RKO (cell line): Measurements from ENCODE around the gene FBXL17.
A peak's percentile ranks its signal among the peaks of the same experiment; 100 is the strongest.

Experiments
- DNase-seq: peaks from one replicate; pipeline ENCODE4 v3.0.0-alpha.2; 2016; ENCODE audit warnings: low spot score

Gene FBXL17

GRCh38 chr5:108090946-108091345 lies 291.0 kb downstream of the FBXL17 start:
- DNase-seq = no peak

DNA sequence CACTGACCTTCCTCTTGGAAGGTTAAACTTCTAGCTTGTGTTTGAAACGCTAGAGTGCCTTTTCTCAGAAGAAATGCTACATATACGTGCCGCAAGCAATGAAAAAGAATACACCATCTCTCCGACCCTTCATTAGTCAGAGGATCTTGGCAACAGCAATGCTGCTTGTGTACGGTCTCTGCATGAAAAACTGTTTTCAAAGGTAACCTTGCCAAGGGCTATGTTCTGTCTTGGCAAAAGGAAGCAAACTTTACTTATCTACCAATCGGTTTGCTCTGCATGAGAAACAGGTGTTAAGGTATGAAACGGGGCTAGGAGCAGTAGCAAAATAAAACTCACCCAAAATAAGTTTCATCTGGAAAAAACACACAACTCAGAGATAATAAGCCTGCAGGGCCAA lies 297.8 kb downstream of the FBXL17 start:
- DNase-seq = no peak

DNA sequence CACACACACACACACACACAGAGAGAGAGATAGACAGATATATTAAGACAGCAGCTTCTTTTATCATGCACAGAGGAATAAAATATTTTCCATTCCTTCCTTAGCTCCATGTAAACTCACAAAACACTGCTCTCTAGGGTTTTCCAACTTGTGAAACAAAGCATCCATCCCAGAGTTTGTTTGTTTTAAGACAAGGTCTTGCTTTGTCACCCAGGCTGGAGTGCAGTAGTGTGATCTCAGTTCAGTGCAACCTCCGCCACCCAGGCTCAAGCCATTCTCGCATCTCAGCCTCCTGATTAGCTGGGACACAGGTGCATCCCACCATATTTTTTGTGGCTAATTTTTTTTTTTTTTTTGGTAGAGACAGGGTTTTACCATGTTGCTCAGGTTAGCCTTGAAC lies 298.7 kb downstream of the FBXL17 start:
- DNase-seq = no peak

GRCh38 chr5:108081707-108082106 lies 300.2 kb downstream of the FBXL17 start:
- no peak for DNase-seq

DNA sequence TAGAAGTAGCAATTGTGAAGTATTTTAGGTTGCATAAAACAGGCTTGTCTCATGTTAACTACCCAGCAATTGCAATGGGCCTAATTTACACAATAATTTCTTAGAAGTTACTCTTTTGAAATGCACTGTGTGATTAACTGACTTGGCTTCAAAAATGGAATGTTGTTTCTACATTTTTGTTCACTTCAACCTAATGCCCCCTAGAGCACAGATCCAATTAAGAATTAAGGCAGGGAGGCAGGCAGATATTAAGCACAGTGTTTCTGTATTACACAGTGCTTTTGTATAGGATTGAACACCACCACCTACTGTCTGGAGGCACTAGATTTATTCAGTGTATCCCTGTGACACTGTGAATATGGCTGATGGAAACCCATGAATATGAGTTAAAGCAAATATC lies 302.1 kb downstream of the FBXL17 start:
- DNase-seq = peak; percentile 15

DNA sequence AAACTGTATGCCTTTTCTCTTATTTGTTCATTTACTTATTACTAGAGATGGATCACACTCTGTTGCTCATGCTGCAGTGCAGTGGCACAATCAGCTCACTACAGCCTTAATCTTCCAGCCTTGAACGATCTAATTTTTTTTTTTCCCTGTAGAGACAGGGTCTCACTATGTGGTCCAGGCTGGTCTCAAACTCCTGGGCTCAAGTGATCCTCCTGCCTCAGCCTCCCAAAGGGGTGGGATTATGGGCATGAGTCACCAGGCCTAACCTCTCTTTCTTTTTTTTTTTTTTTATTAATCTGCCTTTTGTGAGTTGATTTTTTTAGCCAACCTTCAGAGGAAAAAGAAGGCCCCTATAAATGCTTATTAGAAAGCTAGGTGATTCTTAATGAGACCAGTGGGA lies 303.0 kb downstream of the FBXL17 start:
- DNase-seq = no peak

DNA sequence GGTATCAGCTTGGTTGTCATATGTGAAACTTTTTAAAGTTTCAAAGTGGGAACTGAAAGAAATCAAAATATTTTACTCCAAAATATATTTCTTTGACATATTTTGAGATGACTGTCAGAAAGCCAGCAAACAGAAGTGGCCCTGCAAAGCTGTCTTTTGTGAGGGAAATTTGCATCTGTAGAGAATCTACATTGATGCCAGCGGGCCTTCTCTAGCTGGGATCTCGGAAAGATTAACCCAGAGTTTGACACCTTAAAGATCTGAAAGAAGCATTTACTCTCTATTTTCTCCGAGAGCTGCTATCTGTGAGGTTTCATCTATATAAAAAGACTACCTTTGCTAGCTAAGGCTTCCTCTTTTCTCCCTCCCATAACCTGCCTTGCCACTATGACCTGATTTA lies 303.6 kb downstream of the FBXL17 start:
- no peak for DNase-seq

DNA sequence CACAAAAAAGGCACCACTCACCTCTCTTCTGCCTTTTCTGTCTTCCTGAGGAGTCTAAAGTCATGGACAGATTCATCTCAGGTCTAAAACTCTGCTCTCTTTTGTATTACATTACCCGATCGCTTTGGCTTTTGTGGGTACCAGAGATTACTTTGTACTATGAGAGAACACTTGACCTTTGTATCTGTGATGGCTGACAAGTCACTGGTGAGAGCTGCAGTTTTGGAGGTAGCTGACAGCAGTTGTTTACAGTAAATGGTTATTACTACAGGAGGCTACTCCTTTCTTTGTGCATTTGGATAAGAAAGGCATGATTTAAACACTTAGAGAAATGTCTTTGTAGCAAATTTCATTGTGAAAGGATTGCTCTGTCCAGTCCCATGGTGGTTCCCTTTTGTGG lies 307.3 kb downstream of the FBXL17 start:
- no peak for DNase-seq

- no peak for DNase-seq
Observed at GRCh38 chr5:108064302-108064701, 317.6 kb downstream of the FBXL17 start.

GRCh38 chr5:108061941-108062340 lies 320.0 kb downstream of the FBXL17 start:
- DNase-seq = no peak

DNA sequence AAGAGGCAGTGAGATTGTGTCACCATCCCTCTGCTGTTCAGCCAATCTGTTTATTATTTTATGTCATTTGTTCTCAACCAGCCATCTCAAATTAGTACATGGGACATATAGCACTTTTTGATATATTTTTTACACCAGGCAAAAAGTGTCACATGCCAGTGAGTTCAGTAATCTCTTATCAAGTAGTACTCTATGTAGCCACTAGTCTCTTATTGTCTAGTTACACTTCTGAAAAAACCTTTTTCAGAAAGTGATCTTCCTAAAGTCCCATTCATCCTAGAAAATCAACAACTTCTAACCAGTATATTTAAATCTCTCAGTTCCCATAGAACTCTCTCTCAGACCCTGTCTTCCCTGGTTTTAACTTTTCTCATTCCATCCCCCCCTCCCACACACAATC lies 321.6 kb downstream of the FBXL17 start:
- peak; percentile 3 for DNase-seq

DNA sequence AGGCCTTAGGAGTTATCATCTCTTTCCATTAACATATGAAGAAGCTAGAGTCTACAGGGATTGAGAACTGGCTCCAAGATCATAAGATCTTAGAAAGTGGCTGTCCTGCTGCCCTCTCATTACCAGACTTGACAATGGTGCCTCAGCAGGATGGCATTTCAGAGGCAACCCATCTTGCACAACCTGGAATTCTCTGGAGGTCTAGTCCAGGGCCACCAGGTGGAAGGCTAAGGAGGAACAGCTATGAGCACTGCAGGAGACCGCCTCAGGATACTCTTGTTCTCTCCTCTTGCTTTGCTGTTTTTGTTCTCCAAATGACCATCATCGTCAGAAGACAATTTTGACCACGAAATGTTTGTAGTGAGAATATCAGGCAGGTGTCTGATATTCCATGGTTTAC lies 322.6 kb downstream of the FBXL17 start:
- no peak for DNase-seq

DNA sequence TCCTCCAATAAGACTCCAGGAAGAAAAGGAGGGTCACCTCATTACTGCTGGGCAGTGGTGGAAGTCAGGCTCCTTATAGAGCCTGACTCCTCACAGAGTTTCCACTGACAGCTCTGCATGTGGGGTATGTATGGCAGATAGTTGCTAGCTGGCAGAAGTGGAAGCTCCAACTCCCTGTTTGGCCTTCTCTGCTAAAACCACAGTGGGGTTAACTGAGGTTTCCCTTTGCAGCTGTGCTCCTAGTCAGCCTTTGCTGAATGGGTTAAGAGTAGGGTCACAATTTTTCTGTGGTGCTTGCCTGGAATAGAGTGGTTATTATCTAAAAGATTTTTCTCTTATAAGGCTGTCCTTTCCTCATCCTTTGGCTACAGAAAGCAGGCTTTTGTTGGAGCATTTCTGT lies 327.5 kb downstream of the FBXL17 start:
- DNase-seq = no peak

GRCh38 chr5:108046955-108047670 lies 334.8 kb downstream of the FBXL17 start:
- no peak for DNase-seq

DNA sequence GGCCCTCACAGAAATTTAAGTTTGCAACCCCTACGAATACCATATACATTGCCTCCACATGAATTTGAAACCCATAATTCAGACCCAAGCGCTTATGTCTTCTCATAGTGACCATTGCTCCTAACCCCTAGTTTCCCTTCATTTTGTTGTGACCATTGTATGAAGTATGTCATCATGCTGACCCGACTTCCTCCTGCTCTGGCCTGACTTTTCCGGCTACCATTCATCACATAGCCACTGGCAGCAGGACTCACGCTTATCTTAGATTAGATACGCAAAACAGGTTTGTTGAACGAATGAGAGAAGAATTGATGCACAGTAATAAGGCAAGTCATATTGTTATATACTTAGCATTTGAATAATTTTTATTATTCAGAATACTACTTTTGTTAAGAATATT lies 345.4 kb downstream of the FBXL17 start:
- no peak for DNase-seq

DNA sequence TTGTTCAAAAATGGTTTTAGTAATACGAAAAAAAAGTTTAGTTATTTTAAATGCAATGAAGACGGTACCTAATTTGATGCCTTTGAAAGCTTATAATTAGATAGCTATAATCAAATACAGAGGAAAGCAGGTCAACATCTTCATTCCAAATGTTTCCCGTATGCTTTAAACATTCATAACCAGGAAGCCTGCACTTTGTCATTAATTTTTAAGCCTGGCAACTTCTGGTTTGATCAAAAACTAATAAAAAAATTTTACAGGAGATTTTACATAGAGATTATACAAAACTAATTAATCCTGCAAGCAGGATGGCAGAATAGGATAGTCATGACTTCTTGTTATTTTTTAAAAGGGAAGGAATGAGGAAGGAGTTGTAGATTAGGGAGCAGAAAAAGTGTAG lies 353.0 kb downstream of the FBXL17 start:
- DNase-seq = no peak

DNA sequence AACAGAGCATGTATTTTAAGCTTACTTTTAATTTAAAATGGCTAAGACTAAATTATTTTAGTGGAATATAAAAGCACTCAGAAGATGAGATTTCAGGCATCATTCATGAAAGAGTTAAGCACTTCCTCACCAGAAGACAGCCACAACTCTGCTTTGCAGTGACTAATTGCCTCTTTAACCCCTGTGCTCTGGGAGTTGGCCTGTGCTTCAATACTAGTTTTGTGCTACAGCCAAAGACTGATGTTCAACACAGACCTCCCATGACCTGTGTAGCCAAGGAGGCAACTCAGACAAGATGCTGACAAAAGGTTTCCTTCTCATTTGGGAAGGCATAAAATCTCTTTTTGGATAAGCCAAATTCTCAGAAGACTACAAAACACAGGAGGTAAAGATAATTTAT lies 353.5 kb downstream of the FBXL17 start:
- peak; percentile 11 for DNase-seq

GRCh38 chr5:108025957-108026356 lies 355.9 kb downstream of the FBXL17 start:
- no peak for DNase-seq

GRCh38 chr5:108024986-108025385 lies 356.9 kb downstream of the FBXL17 start:
- no peak for DNase-seq

DNA sequence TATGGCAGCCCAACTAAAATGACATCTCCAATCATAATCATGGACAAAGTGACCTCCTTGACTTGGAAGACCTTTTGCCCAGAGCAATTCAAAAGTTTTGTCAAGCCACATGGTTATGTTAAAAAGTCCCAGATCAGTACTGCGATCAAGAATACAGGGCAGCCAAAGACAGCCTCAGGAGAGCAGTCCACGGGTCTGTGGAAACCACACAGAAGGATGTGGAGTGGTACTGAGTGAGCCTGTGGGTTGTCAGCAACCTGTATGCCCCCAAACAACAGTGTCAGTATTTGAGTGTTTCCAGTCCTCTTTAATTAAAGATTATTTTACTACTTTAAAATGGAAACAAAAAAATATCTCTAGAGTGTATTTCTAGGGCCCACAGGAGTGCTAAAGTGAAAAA lies 365.8 kb downstream of the FBXL17 start:
- no peak for DNase-seq

DNA sequence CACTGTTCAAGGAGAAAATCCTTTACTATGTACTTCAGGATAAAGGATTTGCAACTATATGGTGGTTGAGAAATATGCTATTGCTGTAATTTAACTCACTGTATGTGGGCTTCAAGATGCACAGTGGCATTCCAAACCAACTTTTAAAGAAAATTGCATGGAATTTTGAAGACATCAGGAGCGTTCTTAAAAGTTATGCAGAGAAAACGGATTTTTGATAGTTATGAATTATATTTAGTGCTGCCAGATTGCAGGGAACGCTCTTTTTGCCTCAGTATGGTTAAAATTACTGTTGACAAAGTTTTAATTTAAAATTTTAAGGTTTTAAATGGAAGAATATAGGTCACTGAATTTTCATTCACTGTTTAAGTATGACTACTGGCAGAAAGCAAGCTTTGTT lies 375.1 kb downstream of the FBXL17 start:
- DNase-seq = no peak

GRCh38 chr5:108003178-108003577 lies 378.7 kb downstream of the FBXL17 start:
- DNase-seq = peak; percentile 81

DNA sequence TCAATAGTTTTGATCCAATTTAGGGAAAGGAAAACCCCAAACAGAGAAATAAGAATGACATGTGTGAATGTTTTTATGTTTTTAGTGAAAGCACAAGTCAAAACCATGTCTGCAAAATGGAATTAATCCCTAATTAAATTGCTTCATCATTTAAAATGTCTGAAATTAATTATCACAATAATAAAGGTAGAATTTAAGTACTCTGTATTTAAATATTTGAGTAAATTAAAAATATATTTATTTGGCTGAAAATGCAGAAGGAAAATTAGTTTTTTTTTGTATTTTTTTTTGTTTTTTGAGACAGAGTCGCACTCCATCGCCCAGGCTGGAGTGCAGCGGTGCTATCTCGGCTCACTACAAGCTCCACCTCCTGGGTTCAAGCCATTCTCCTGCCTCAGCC lies 380.7 kb downstream of the FBXL17 start:
- DNase-seq = no peak

GRCh38 chr5:107997338-107997980 lies 384.4 kb downstream of the FBXL17 start:
- no peak for DNase-seq
